GM10248 (cell line): ENCODE data around the gene HACE1.

Experiments
- CTCF ChIA-PET: fragments of 300-600 bp; sonication (Branson Sonifier 250); formaldehyde crosslinking; extraction: SDS; loops from one replicate; lab custom pipeline; 2021; ENCODE audit warnings: antibody characterized with exemption; lab: Yijun Ruan, JAX
- POLR2A ChIA-PET: fragments of 350-650 bp; sonication (Branson Sonifier 250); formaldehyde crosslinking; extraction: SDS; loops from one replicate; lab custom pipeline; 2020; ENCODE audit warnings: antibody characterized with exemption; lab: Yijun Ruan, JAX
- DNase-seq: peaks from one replicate; pipeline ENCODE4 v3.0.0; 2012; ENCODE audit errors: extremely low spot score
- TF ChIP-seq, protein P1 (sequence below): IDR thresholded peaks from 2 replicates; pipeline ENCODE4 v1.5.1; 2012; ENCODE audit warnings: mild to moderate bottlenecking, low read depth; ENCODE audit errors: extremely low read depth, missing control alignments, control extremely low read depth

The HACE1 gene

DNA sequence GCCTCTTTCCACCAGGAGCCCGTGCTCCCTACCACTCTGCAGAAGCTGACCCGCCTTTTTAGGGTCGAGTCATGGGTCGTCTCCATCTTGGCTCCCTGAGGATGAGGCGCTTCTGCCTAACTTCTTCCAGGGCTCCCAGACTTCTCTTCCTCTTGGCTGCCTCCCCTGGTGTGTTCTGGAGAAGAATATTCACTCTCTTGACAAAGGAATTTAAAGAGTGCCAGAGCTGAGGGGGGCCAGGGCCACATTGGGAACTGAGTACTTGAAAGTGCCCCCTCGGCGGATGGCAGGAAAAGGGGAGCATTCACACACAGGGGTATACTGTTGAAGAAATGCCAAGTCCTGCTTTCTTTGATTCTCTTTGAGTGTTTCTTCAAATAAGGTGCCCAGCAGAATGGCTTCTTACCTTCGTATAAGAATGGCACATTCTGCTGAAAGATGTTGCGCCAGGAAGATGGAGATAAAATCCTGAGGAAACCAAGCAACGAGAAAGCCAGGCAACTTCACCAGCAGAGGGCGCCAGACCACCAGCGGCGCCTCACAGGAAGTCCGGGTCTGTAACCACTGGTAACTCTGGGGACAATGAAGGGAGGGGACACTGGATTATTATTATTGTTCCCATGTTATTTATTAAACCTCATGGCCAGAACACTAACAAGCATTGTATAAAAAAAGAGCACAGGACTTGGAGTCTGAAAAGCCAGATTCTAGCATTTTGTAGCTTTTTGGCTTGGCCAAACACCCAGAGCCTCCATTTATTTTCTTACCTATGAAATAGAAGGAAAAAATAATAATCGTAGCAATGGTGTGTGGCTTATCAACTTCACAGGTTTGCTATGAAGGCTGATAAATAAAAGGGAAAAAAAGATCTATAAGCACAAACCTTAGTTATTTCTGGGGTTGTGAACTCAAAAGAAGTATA lies 176.7 kb downstream of the HACE1 start:
- peak; percentile 64 for DNase-seq
- TF ChIP-seq, protein P1, sequence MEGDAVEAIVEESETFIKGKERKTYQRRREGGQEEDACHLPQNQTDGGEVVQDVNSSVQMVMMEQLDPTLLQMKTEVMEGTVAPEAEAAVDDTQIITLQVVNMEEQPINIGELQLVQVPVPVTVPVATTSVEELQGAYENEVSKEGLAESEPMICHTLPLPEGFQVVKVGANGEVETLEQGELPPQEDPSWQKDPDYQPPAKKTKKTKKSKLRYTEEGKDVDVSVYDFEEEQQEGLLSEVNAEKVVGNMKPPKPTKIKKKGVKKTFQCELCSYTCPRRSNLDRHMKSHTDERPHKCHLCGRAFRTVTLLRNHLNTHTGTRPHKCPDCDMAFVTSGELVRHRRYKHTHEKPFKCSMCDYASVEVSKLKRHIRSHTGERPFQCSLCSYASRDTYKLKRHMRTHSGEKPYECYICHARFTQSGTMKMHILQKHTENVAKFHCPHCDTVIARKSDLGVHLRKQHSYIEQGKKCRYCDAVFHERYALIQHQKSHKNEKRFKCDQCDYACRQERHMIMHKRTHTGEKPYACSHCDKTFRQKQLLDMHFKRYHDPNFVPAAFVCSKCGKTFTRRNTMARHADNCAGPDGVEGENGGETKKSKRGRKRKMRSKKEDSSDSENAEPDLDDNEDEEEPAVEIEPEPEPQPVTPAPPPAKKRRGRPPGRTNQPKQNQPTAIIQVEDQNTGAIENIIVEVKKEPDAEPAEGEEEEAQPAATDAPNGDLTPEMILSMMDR: peak; percentile 69
- CTCF ChIA-PET: interaction anchor here (0.7 to 2.8 kb wide), 14 partner anchors 9 to 395 kb away, joined by 3 to 14 read pairs (median 4); no protein-coding TSS in a partner anchor
- POLR2A ChIA-PET: no interaction called here

DNA sequence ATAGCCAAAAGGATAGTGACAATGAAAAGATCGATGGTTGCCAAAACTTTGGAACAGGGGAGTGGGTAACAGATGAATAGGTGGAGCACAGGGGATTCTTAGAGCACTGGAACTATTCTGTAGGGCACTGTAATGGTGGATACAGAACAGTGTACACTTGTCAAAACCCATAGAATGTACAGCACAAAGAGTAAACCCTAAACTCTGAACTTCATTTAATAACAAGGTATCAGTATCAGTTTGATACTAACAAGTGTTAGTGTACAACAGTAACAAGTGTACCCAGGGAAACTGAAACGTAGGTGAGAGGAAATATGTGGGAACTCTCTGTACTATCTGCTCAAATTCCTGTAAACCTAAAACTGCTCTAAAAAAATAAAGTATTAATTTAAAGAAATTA lies 179.2 kb downstream of the HACE1 start:
- TF ChIP-seq, protein P1: no peak
- no peak for DNase-seq
- ChIA-PET POLR2A (no interaction called here), CTCF (interaction anchor here (1.3 kb wide), 1 partner anchor 88 kb away, joined by 3 read pairs; no protein-coding TSS in a partner anchor)

- DNase-seq: no peak
- TF ChIP-seq, protein P1: no peak
- CTCF ChIA-PET: no interaction called here
- POLR2A ChIA-PET: no interaction called here
Measured at GRCh38 chr6:104679971-104680370, 179.7 kb downstream of the HACE1 start.
